ENCODE data around the gene SPRTN. TPM values are rescaled to one million over a fixed set of nuclear protein-coding genes. Genes with fewer than 3 reads are reported as not detected.
"Not testable (repeated sequence)": the region's sequence is repeated elsewhere in the genome, so short reads cannot be mapped to it uniquely, and the experiment has no call there.

SPRTN gene
- total RNA-seq, 1 experiment from 2014 or later: 30.4 TPM

DNA sequence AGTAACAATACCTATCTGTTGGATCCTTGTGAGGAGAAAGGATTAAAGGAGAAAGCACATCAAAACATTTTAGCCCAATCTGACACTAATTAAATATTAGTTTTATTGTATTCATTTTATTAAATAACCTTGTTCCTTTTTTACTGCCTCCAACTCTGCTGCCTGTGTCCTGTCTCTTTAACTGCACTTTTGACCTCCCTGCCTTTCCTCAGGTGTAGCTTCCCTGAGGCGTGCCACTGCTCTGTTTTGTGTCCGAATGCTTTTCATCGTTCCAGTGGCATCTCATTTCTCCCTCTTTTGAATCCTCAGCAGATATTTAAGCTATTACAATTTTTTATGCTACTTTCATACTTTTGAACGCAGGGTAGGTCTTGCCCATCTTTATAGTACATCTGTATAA, 10.3 kb downstream of the SPRTN start:
- ChIA-PET CTCF (interaction anchor here (0.6 to 2.3 kb wide), 5 partner anchors 9 to 217 kb away, joined by 3 to 10 read pairs (median 5); no protein-coding TSS in a partner anchor), POLR2A (interaction anchor here (1.1 to 11.0 kb wide), 4 partner anchors 9 to 120 kb away, joined by 3 to 122 read pairs (median 6); partner anchors contain the start of genes EXOC8 and SPRTN)
- H3K36me3 Mint-ChIP-seq (ENCODE audit: insufficient read depth, unreplicated experiment): peaks cover 96% of the 10 kb centered on the region

DNA sequence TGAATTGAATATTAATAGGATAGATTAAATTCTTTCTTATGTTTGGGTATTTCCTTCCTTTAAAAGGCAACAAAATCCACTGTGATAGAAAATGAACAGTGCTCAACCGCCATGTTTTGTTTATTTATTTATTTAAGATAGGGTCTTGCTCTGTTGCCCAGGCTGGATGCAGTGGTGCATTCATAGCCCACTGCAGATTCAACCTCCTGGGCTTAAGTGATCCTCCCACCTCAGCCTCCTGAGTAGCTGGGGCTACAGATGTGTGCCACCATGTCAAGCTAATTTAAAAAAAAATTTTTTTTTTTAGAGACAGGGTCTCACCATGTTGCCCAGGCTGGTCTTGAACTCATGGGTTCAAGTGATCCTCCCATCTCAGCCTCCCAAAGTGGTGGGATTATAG, 10.8 kb downstream of the SPRTN start:
- intact Hi-C loops (cut with micrococcal nuclease); H3K4me1 Mint-ChIP-seq (ENCODE audit: insufficient read depth, unreplicated experiment); DNase-seq (ENCODE audit: unreplicated experiment); BruUV-seq (replicated peaks); H3K4me3 Mint-ChIP-seq (ENCODE audit: unreplicated experiment); H3K27me3 Mint-ChIP-seq (ENCODE audit: insufficient read depth, unreplicated experiment); H3K27ac Mint-ChIP-seq (ENCODE audit: low read depth, unreplicated experiment); H3K9me3 Mint-ChIP-seq (ENCODE audit: unreplicated experiment): not testable (repeated sequence)
- ChIA-PET CTCF (interaction anchor here (0.6 to 2.3 kb wide), 7 partner anchors 8 to 243 kb away, joined by 3 to 10 read pairs (median 4); partner anchors contain the start of genes EXOC8 and SPRTN), POLR2A (interaction anchor here (0.9 to 11.0 kb wide), 5 partner anchors 8 to 120 kb away, joined by 3 to 122 read pairs (median 5); partner anchors contain the start of genes EXOC8 and SPRTN)
- H3K36me3 Mint-ChIP-seq (ENCODE audit: insufficient read depth, unreplicated experiment): peaks cover 93% of the 10 kb centered on the region

More for the DNA sequence above, 10.3 kb downstream of the SPRTN start:
- TF ChIP-seq, protein P1, sequence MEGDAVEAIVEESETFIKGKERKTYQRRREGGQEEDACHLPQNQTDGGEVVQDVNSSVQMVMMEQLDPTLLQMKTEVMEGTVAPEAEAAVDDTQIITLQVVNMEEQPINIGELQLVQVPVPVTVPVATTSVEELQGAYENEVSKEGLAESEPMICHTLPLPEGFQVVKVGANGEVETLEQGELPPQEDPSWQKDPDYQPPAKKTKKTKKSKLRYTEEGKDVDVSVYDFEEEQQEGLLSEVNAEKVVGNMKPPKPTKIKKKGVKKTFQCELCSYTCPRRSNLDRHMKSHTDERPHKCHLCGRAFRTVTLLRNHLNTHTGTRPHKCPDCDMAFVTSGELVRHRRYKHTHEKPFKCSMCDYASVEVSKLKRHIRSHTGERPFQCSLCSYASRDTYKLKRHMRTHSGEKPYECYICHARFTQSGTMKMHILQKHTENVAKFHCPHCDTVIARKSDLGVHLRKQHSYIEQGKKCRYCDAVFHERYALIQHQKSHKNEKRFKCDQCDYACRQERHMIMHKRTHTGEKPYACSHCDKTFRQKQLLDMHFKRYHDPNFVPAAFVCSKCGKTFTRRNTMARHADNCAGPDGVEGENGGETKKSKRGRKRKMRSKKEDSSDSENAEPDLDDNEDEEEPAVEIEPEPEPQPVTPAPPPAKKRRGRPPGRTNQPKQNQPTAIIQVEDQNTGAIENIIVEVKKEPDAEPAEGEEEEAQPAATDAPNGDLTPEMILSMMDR (IDR thresholded peaks at IDR 0.05; ENCODE audit: unreplicated experiment): no peak
- intact Hi-C loops (cut with micrococcal nuclease): no loop called here
- peaks cover 5% of the 10 kb centered on the region for H3K4me1 Mint-ChIP-seq (ENCODE audit: insufficient read depth, unreplicated experiment)
- DNase-seq (ENCODE audit: unreplicated experiment): no peak
- H3K27me3 Mint-ChIP-seq (ENCODE audit: insufficient read depth, unreplicated experiment): no peaks in the 10 kb centered on the region
- no TSS peak for BruUV-seq (replicated peaks)
- H3K9me3 Mint-ChIP-seq (ENCODE audit: unreplicated experiment): no peaks in the 10 kb centered on the region
- H3K4me3 Mint-ChIP-seq (ENCODE audit: unreplicated experiment): no peak overlapping the region
- no peak overlapping the region for H3K27ac Mint-ChIP-seq (ENCODE audit: low read depth, unreplicated experiment)

DNA sequence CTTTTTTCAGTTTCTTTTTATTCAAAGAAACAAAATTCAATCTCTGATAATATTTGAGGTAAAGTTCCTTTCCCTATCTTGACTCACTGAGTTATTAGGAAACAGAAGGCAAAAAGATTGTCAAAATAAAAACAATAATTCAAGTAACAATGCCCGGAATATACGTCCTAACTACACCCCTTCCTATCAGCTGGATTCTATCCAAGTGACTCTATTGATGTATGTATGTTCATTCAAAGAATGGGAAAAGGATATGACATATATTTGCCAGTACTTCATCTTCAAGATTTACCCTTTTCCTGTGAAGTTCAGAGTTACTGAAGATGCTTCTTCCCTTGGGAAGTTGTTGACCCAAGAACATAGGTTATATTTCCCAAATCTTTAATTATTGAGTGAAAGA, 13.7 kb downstream of the SPRTN start:
- no TSS peak for BruUV-seq (replicated peaks)
- Mint-ChIP-seq H3K27me3 (ENCODE audit: insufficient read depth, unreplicated experiment) (no peaks in the 10 kb centered on the region), H3K9me3 (ENCODE audit: unreplicated experiment) (no peaks in the 10 kb centered on the region), H3K27ac (ENCODE audit: low read depth, unreplicated experiment) (no peak overlapping the region), H3K4me1 (ENCODE audit: insufficient read depth, unreplicated experiment) (no peaks in the 10 kb centered on the region), H3K4me3 (ENCODE audit: unreplicated experiment) (no peak overlapping the region), H3K36me3 (ENCODE audit: insufficient read depth, unreplicated experiment) (peaks cover 76% of the 10 kb centered on the region)
- TF ChIP-seq, protein P1 (IDR thresholded peaks at IDR 0.05; ENCODE audit: unreplicated experiment): no peak
- CTCF ChIA-PET: interaction anchor here (0.5 to 0.7 kb wide), 2 partner anchors 181 to 545 kb away, joined by 3 to 4 read pairs; no protein-coding TSS in a partner anchor
- DNase-seq (ENCODE audit: unreplicated experiment): no peak
- intact Hi-C loops (cut with micrococcal nuclease): no loop called here
- POLR2A ChIA-PET: interaction anchor here (0.9 to 11.0 kb wide), 3 partner anchors 11 to 176 kb away, joined by 3 to 122 read pairs (median 3); partner anchors contain the start of genes EXOC8, SPRTN and TSNAX

DNA sequence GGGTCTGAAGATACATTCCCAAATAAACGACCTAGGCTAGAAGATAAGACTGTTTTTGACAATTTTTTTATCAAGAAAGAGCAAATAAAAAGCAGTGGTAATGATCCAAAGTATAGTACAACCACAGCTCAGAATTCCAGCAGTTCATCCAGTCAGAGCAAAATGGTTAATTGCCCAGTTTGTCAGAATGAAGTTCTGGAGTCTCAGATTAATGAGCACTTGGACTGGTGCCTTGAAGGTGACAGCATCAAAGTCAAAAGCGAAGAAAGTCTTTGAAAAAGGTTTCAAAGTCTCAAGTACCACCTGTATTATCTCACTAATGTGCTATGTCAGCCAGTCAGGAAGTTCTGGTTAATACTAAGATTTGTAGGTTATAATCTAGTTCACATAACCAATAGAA, 15.0 kb downstream of the SPRTN start:
- ChIA-PET POLR2A (interaction anchor here (0.7 to 11.0 kb wide), 3 partner anchors 14 to 1600 kb away, joined by 3 to 122 read pairs (median 3); partner anchors contain the start of genes EXOC8 and SPRTN), CTCF (no interaction called here)
- Mint-ChIP-seq H3K36me3 (ENCODE audit: insufficient read depth, unreplicated experiment) (peaks cover 72% of the 10 kb centered on the region), H3K27ac (ENCODE audit: low read depth, unreplicated experiment) (peak overlapping the region; percentile 21), H3K4me1 (ENCODE audit: insufficient read depth, unreplicated experiment) (peaks cover 8% of the 10 kb centered on the region), H3K9me3 (ENCODE audit: unreplicated experiment) (no peaks in the 10 kb centered on the region), H3K4me3 (ENCODE audit: unreplicated experiment) (no peak overlapping the region), H3K27me3 (ENCODE audit: insufficient read depth, unreplicated experiment) (no peaks in the 10 kb centered on the region)
- TF ChIP-seq, protein P1 (IDR thresholded peaks at IDR 0.05; ENCODE audit: unreplicated experiment): no peak
- DNase-seq (ENCODE audit: unreplicated experiment): no peak
- intact Hi-C loops (cut with micrococcal nuclease): no loop called here
- BruUV-seq (replicated peaks): TSS peak; percentile 21
